Naive thymus-derived CD8-positive, alpha-beta T cell (primary cell): ENCODE measurements around the gene SIX5. TPM values are rescaled to one million over a fixed set of nuclear protein-coding genes. Genes with fewer than 3 reads are reported as not detected.

ENCODE experiments used
- ATAC-seq, 2 donors: fragments of 150-1000 bp; cut with Tn5 transposase in 1 of 2; sonication (Bioruptor Pico), chemical (Tn5 transposase) in 1 of 2; 1 replicate in 1 of 2; 2 replicates in 1 of 2; pipeline ENCODE4 v1.10.0; 2021; ENCODE audit warnings: mild to moderate bottlenecking in 2 of 2, moderate library complexity in 2 of 2
- POLR2A ChIA-PET: fragments of 350-600 bp; sonication (Branson Sonifier 250); formaldehyde crosslinking; loops from one replicate; lab custom pipeline; 2021; ENCODE audit warnings: antibody characterized with exemption; lab: Charles Lee
- DNase-seq, 10 donors: peaks; one replicate each; pipeline versions ENCODE4 v3.0.0 to v3.0.0-alpha.2; 2020 to 2022
- H3K27ac Mint-ChIP-seq, 10 donors: one replicate each; pipeline ENCODE4 v1.8.0; 2020 to 2022; ENCODE audit warnings: mild to moderate bottlenecking in 10 of 10, mixed read lengths in 10 of 10, moderate library complexity in 4 of 10, inconsistent platforms in 1 of 10
- H3K27me3 Mint-ChIP-seq, 5 donors: one replicate each; pipeline ENCODE4 v1.8.0; 2021 to 2022; ENCODE audit warnings: mixed read lengths in 5 of 5
- H3K36me3 Mint-ChIP-seq, 3 donors: one replicate each; pipeline ENCODE4 v1.8.0; 2020 to 2022; ENCODE audit warnings: mixed read lengths in 3 of 3, mild to moderate bottlenecking in 2 of 3, inconsistent platforms in 1 of 3
- H3K4me1 Mint-ChIP-seq, 4 donors: one replicate each; pipeline ENCODE4 v1.8.0; 2021 to 2022; ENCODE audit warnings: mixed read lengths in 4 of 4
- H3K4me3 Mint-ChIP-seq, 10 donors: one replicate each; pipeline ENCODE4 v1.8.0; 2020 to 2022; ENCODE audit warnings: mild to moderate bottlenecking in 10 of 10, mixed read lengths in 10 of 10, moderate library complexity in 6 of 10, inconsistent platforms in 1 of 10
- H3K9me3 Mint-ChIP-seq, 9 donors: one replicate each; pipeline ENCODE4 v1.8.0; 2020 to 2022; ENCODE audit warnings: mixed read lengths in 9 of 9, mild to moderate bottlenecking in 3 of 9, inconsistent platforms in 1 of 9, moderate library complexity in 1 of 9
- polyA plus RNA-seq, 3 donors: library from polyadenylated mRNA; unstranded; fragments of 300-500 nt; fragmentation: Illumina TruSeq; gene quantifications; one replicate each; pipeline ENCODE4 v1.2.3, GENCODE V29; 2021
- total RNA-seq, 8 experiments: library from RNA in 2 of 8; stranded (reverse) in 2 of 8; gene quantifications; one replicate each; pipeline ENCODE4 v1.2.3 and lab custom pipeline; 2021 to 2026

Gene SIX5
- total and polyA plus RNA-seq, 5 experiments from 2014 or later: 0.08 to 1.8 (median 0.11) TPM

- POLR2A ChIA-PET: interaction anchor here (0.6 to 1.6 kb wide), 4 partner anchors 9 to 91 kb away, joined by 3 to 4 read pairs (median 3); partner anchors contain the start of gene DMWD
- peaks cover 11 to 27% (median 22%) of the 10 kb centered on the region in 4 donors for H3K4me1 Mint-ChIP-seq
These were observed 12.4 kb upstream of the SIX5 start for GRCh38 chr19:45781214-45782161.

DNA sequence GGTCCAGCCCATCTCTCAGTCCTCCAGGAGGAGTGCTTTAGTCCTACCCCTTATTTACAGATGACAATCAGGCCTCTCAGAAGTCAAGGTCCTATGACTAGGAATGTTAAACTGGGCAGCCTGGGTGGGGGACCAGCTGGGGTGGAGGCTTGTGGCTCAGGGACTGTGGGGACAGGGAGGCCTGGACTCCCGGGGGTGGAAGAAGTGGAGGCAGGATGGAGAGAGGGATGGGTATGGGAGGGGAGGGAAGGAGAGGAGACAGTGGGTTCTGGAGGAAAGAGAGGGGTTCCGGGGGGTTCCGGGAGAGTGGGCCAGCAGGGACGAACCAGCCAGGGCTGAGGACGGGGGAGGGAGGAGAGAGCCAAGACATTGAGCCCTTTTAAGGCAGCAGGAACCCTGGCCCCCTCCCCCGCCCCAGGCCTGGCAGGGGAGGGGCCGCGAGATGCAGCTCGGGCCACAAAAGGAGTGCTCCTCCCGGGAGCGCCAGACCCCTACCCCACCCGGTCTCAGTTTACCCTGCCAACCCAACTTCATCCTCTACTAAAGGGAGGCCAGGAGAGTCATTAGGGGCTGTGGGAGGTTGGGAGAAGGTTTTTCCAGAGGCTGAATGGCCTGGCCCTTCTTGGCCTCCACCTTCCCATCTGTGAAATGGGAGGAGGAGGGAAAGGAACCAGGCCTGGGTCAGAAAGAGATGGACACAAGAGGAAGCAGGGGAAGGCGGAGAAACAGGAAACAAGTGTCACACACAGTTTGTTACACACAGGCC is 11.6 kb upstream of the SIX5 start:
- POLR2A ChIA-PET: no interaction called here
- H3K9me3 Mint-ChIP-seq: no peaks in the 10 kb centered on the region
- no peak overlapping the region for H3K4me3 Mint-ChIP-seq
- peaks cover 11 to 27% (median 22%) of the 10 kb centered on the region in 4 donors for H3K4me1 Mint-ChIP-seq
- H3K27ac Mint-ChIP-seq: no peak overlapping the region
- peaks cover 0 to 38% (median 10%) of the 10 kb centered on the region in 3 donors for H3K36me3 Mint-ChIP-seq
- DNase-seq (no peak), ATAC-seq (no peak)
- H3K27me3 Mint-ChIP-seq: peaks cover 11 to 64% (median 41%) of the 10 kb centered on the region in 5 donors

More at GRCh38 chr19:45781214-45782161, 12.4 kb upstream of the SIX5 start:
- no peak for DNase-seq
- Mint-ChIP-seq H3K27me3 (peaks cover 11 to 63% (median 41%) of the 10 kb centered on the region in 5 donors), H3K36me3 (peaks cover 0 to 40% (median 14%) of the 10 kb centered on the region in 3 donors), H3K9me3 (no peaks in the 10 kb centered on the region), H3K27ac (no peak overlapping the region), H3K4me3 (no peak overlapping the region)
- ATAC-seq: no peak

GRCh38 chr19:45780146-45780447 is 11.0 kb upstream of the SIX5 start:
- H3K4me1 Mint-ChIP-seq: peaks cover 11 to 27% (median 20%) of the 10 kb centered on the region in 4 donors
- POLR2A ChIA-PET: interaction anchor here (1.8 kb wide), 1 partner anchor 11 kb away, joined by 7 read pairs; no protein-coding TSS in a partner anchor
- peaks cover 11 to 64% (median 41%) of the 10 kb centered on the region in 5 donors for H3K27me3 Mint-ChIP-seq
- ATAC-seq (peak in 1 of 2 donors; percentile 8), DNase-seq (no peak)
- no peak overlapping the region for H3K27ac Mint-ChIP-seq
- peaks cover 0 to 39% (median 7%) of the 10 kb centered on the region in 3 donors for H3K36me3 Mint-ChIP-seq
- H3K4me3 Mint-ChIP-seq: peak overlapping the region in 2 of 10 donors; percentile 85 to 95
- no peaks in the 10 kb centered on the region for H3K9me3 Mint-ChIP-seq

DNA sequence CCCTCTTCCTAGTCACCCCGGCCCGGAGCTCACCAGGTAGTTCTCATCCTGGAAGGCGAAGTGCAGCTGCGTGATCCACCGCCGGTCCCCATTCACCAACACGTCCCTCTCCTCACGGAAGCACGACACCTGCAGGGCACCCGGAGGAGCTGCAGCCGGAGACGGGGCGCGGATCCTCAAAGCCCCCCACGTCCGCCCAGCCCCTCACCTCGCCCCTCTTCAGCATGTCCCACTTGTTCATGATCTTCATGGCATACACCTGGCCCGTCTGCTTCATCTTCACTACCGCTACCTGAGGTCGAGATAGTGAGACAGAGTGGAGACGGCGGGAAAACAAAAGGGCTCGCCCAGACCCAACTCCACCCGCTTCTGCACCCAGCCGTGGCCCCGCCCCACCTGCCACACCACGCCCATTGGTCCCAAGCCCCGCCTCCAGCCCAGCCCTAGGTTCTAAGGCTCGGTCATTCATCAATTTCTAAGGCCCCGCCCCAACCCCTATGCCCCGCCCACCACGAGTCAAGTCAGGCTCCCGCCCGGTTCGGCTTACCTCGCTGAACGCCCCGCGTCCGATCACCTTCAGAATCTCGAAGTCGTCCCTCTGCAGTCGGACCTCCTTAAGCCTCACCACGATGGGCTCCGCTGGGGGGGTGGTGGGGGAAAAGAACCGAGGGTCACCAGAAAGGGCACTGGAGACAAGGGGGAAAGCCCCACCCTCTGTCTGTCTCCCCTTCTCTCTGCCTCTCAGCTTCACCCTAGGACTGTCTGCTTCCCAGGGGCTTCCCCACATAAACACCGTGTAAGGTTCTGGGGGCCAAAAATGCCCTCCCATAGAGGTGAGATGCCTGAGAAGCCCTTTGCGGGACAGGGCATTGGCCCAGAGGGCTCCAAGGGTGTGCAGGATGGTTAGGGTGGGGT is 10.4 kb upstream of the SIX5 start:
- Mint-ChIP-seq H3K27me3 (peaks cover 11 to 62% (median 41%) of the 10 kb centered on the region in 5 donors), H3K27ac (peak overlapping the region in 4 of 10 donors; percentile 0 to 60 (median 22)), H3K9me3 (no peaks in the 10 kb centered on the region), H3K4me3 (peak overlapping the region; percentile 63 to 95 (median 83)), H3K4me1 (peaks cover 11 to 27% (median 20%) of the 10 kb centered on the region in 4 donors), H3K36me3 (peaks cover 0 to 41% (median 7%) of the 10 kb centered on the region in 3 donors)
- peak; percentile 77 to 88 for ATAC-seq
- POLR2A ChIA-PET: interaction anchor here (1.1 to 1.8 kb wide), 2 partner anchors 10 to 12 kb away, joined by 7 to 13 read pairs; partner anchors contain the start of gene SIX5
- DNase-seq: peak; percentile 49 to 81 (median 62)

DNA sequence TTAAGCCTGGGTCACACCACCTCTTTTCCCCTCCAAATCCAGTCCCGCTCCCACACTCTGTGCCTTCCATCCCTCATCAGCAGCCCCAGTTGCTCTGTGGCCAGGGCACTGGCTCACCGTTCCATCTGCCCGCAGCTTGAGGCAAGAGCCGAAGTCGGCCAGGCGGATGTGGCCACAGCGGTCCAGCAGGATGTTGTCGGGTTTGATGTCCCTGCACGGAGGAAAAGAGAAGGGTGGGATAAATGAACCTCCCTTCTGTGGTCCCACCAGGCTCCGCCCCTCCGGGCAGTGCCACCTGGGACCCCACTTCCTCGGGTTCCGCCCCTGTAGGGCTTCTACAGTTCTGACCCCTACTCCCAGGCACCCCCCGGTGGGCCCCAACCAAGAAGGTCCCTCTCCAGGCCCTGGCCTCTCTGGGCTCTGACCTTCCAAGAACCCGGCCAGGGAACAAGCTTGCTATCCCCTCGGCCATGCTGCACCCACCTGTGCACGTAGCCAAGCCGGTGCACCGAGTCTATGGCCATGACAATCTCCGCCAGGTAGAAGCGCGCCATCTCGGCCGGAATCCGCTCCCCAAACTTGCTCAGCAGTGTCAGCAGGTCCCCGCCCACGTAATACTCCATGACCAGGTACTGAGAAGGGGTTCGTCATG is 9.1 kb upstream of the SIX5 start:
- peak overlapping the region in 7 of 10 donors; percentile 28 to 95 (median 67) for H3K4me3 Mint-ChIP-seq
- POLR2A ChIA-PET: interaction anchor here (0.8 to 1.8 kb wide), 2 partner anchors 10 to 13 kb away, joined by 3 to 7 read pairs; no protein-coding TSS in a partner anchor
- no peak for DNase-seq
- H3K4me1 Mint-ChIP-seq: peaks cover 9 to 27% (median 22%) of the 10 kb centered on the region in 4 donors
- peaks cover 11 to 50% (median 34%) of the 10 kb centered on the region in 5 donors for H3K27me3 Mint-ChIP-seq
- H3K27ac Mint-ChIP-seq: no peak overlapping the region
- ATAC-seq: no peak
- peaks cover 0 to 33% (median 7%) of the 10 kb centered on the region in 3 donors for H3K36me3 Mint-ChIP-seq
- H3K9me3 Mint-ChIP-seq: no peaks in the 10 kb centered on the region

GRCh38 chr19:45777395-45777961 is 8.4 kb upstream of the SIX5 start:
- Mint-ChIP-seq H3K9me3 (no peaks in the 10 kb centered on the region), H3K27me3 (peaks cover 11 to 50% (median 34%) of the 10 kb centered on the region in 5 donors), H3K4me3 (no peak overlapping the region), H3K4me1 (peaks cover 9 to 29% (median 22%) of the 10 kb centered on the region in 4 donors), H3K36me3 (peaks cover 0 to 33% (median 7%) of the 10 kb centered on the region in 3 donors), H3K27ac (no peak overlapping the region)
- ATAC-seq (no peak), DNase-seq (no peak)
- POLR2A ChIA-PET: interaction anchor here (0.8 kb wide), 1 partner anchor 11 kb away, joined by 3 read pairs; no protein-coding TSS in a partner anchor

- Mint-ChIP-seq H3K4me3 (no peak overlapping the region), H3K36me3 (peaks cover 0 to 33% (median 7%) of the 10 kb centered on the region in 3 donors), H3K27me3 (peaks cover 6 to 33% (median 20%) of the 10 kb centered on the region in 5 donors), H3K4me1 (peaks cover 16 to 37% (median 24%) of the 10 kb centered on the region in 4 donors), H3K27ac (no peak overlapping the region), H3K9me3 (no peaks in the 10 kb centered on the region)
- POLR2A ChIA-PET: no interaction called here
- DNase-seq (no peak), ATAC-seq (no peak)
These were observed 5.7 kb upstream of the SIX5 start for GRCh38 chr19:45774765-45775164.

- ATAC-seq (no peak), DNase-seq (no peak)
- H3K27me3 Mint-ChIP-seq: peaks cover 0 to 20% (median 7%) of the 10 kb centered on the region in 5 donors
- no peaks in the 10 kb centered on the region for H3K9me3 Mint-ChIP-seq
- peaks cover 0 to 22% (median 7%) of the 10 kb centered on the region in 3 donors for H3K36me3 Mint-ChIP-seq
- H3K4me1 Mint-ChIP-seq: peaks cover 7 to 35% (median 11%) of the 10 kb centered on the region in 4 donors
- H3K27ac Mint-ChIP-seq: no peak overlapping the region
- POLR2A ChIA-PET: interaction anchor here (0.5 to 1.6 kb wide), 5 partner anchors 19 to 1050 kb away, joined by 3 to 7 read pairs (median 4); no protein-coding TSS in a partner anchor
- H3K4me3 Mint-ChIP-seq: peak overlapping the region in 1 of 10 donors; percentile 10
These were observed 4.3 kb upstream of the SIX5 start for GRCh38 chr19:45773384-45773783.

- Mint-ChIP-seq H3K9me3 (no peaks in the 10 kb centered on the region), H3K4me1 (peaks cover 7 to 33% (median 11%) of the 10 kb centered on the region in 4 donors), H3K36me3 (peaks cover 0 to 19% (median 7%) of the 10 kb centered on the region in 3 donors), H3K4me3 (no peak overlapping the region), H3K27ac (peak overlapping the region in 1 of 10 donors; percentile 32), H3K27me3 (peaks cover 0 to 19% (median 6%) of the 10 kb centered on the region in 5 donors)
- DNase-seq: no peak
- POLR2A ChIA-PET: interaction anchor here (0.6 to 1.6 kb wide), 2 partner anchors 27 to 1051 kb away, joined by 4 to 7 read pairs; no protein-coding TSS in a partner anchor
- ATAC-seq: no peak
These were observed 3.9 kb upstream of the SIX5 start for GRCh38 chr19:45772912-45773311.

GRCh38 chr19:45772130-45772840 is 3.2 kb upstream of the SIX5 start:
- H3K27ac Mint-ChIP-seq: peak overlapping the region in 4 of 10 donors; percentile 1 to 69 (median 18)
- H3K4me3 Mint-ChIP-seq: peak overlapping the region in 3 of 10 donors; percentile 50 to 61 (median 50)

More at GRCh38 chr19:45772130-45772840, 3.2 kb upstream of the SIX5 start:
- DNase-seq (no peak), ATAC-seq (no peak)
- Mint-ChIP-seq H3K4me1 (peaks cover 7 to 33% (median 12%) of the 10 kb centered on the region in 4 donors), H3K27me3 (peaks cover 0 to 16% (median 6%) of the 10 kb centered on the region in 5 donors), H3K36me3 (peaks cover 0 to 12% (median 6%) of the 10 kb centered on the region in 3 donors), H3K9me3 (no peaks in the 10 kb centered on the region)
- POLR2A ChIA-PET: interaction anchor here (0.5 to 1.6 kb wide), 3 partner anchors 27 to 531 kb away, joined by 4 to 7 read pairs (median 6); no protein-coding TSS in a partner anchor
